Stimulated activated CD8-positive, alpha-beta memory T cell treated with anti-CD3 and anti-CD28 coated beads, Interleukin-2, amount 100 ng/mL, for 48 hours (primary cell): ENCODE results near the gene GRIN2C.
A peak's percentile ranks its signal among the peaks of the same experiment; 100 is the strongest.

ENCODE experiments used
- DNase-seq, 2 donors: peaks; one replicate each; pipeline ENCODE4 v3.0.0-alpha.2; 2020; ENCODE audit warnings: low read depth in 2 of 2

GRIN2C gene

DNA sequence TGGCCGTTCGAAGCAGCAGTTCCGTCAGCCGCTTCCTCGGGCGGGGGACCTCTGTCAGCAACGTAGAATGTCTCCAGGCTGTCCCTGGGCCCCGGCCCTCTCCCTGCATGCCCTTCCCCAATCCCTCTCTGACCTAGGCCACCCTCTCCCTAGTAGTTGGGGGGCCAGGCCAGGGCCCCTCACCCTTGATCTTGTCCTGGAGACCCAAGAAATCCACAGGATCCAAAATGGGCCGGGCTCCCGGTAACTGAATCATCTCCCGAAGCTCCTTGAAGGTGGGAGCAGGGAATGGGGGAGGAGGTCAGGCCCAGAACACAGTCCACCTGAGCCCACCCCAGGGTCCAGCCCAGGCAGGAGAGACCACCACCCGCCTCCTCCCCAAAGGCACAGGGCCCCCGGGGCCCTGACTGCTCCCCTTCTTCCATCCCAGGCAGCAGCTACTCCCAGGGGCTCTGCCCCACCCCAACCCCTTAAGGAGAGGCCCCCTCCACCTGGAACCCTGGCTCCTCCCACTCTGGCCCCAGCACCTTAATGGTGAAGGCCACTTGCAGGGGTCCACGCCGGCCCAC is 4.7 kb upstream of the GRIN2C start:
- no peak for DNase-seq

- no peak for DNase-seq
Observed at GRCh38 chr17:74863420-74864296, 4.0 kb upstream of the GRIN2C start.

DNA sequence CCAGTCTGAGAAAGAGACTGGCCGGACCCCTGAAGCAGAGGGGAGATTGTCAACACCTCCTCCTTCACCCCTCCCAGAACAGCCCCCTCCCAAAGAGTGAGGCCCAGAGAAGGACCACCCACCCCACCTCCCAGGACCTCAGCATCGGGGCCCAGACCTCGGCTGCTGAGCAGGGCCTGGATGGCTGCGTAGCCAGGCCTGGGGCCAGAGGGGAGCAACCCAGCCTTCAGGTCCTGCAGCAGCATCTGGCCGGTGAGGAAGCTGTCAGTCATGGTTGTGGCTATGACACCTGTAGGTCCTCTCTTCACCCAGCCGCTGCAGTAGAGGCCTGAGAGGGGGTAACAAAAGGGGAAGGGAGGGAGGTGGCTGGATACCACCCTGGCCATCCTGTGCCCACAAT is 3.2 kb upstream of the GRIN2C start:
- no peak for DNase-seq

DNA sequence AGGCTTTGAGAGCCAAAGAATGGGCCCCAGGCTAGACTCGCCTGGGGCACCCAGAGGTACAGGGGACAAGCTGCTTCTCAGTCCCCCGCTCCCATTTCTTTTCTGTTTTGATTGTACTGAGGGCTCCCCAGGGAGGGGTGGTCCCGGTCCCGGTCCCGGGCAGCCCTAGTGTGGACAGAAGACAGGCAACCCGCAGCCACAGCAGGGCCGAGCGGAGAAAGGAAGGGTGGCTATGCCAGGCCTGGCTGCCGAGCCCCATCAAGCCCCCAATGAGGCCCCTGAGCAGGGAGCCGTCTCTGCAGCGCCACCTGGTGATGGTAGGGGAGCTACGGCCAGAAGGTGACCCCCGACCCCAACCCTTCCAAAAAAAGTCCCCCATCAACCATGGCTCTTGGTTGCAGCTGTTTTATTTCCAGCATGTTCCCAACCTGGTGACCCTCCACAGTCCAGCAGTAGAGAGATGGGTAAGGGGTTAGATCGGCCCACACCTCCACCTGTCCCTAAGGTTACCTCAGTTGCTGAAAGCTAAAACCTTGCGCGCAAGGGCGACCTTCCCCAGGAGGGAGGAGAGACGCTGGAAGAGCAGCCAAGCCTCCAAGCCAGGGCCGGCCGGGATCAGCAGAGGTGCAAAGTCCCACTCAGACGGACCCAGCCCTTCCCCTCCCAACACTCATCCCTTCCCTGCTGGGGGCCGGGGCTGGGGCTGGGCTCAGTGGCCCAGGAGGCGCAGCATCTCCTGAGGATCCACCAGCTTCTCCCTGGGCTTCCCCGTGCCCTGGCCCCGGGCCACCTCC is 2.6 kb upstream of the GRIN2C start:
- peak; percentile 66 to 69 for DNase-seq

DNA sequence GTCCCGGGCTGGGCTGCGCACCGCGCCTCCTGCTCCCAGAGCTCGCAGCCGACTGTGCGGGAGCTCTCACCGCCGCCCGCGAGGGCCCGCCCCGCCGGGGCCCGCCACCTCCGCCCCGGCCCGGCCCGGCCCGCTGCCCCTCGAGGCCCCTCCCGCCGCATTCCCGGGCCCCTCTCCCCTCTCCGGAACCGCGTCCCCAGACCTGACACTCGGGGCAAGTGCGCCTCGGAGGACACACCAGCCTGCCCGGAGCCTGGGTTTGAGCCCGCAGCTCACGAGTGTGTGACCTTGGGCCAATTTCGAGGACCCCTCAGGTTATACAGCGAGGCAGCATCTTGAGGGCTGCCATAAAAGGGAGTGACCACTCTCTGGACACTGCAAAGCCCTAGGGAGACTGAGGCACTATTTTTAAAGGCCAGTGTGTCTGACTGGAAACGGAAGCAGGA is 2.0 kb upstream of the GRIN2C start:
- no peak for DNase-seq

- DNase-seq, result no peak
Observed at GRCh38 chr17:74860872-74861661, 1.4 kb upstream of the GRIN2C start.

- no peak for DNase-seq
Observed at GRCh38 chr17:74860229-74860871, 665 bp upstream of the GRIN2C start.

DNA sequence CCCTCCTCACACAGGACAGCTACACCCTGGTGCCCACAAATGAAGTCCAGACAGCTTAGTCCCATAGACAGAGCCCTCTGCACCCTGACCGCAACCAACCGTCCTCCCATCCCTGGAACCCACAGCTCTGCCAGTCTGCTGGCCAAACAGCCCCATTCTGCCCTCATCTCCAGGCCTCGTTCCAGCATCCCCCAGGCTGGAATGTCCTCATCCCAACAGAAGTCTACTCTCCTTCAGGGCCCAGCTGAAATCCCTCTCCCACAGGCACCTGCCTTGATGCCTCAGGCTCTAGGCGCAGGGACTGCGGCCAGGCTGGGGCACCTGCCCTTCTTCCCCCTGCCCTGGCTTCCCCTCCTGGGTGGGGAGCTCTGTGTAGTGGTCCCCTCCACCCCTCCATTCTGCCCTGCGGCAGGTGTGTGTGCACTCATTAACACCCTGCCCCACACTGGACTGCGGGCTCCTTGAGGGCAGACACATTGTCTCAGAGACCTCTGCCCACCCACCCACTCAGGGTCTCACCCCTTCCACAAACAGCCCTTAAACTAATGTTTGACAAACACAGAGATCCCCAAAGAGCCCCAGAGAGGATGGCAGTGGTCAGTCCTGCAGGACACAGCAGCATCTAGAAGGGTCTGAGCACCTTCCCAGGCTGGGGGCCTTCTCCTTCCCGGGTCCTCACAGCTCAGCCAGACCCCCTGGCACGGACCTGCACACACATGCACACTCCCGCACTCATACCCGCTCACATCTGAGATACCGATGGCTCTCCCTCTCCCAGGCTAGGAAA is 820 bp downstream of the GRIN2C start:
- no peak for DNase-seq

DNA sequence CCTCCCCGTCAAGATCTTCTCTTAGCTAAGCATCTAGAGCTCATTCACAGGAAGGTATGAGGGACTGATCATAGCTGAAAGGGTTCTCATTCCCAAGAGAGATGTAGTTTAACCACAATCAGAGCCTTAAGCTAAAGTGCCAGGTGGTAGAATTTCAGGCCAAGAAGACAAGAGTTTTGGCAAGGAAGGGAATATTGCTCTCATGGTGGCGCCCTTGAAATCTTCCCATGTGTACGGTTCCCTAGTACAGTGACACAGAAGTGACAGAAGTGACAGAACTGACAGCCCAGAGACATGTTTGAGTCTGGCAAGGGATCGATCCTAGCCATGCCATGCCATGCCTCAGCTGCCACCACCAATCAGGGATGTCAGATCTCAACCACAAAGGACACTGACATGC is 2.5 kb downstream of the GRIN2C start:
- no peak for DNase-seq

DNA sequence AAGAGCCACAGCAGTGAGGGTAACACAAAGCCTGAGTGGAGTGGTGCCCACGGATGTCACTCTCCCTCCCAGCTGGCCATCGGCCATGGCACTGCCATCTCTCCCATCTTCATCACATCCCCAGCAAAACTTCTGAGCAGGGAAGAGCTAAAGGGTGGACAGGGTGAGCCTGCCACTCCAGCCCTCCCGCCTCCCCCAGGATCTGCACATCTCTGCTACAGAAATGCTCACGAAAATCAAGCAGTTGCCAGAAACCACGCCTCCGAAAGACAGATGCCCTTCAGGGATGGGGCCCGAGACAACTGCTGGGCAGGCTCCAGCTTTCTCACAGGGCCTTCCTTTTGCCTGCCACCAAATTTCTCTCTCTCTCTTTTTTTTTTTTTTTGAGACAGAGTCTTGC is 3.6 kb downstream of the GRIN2C start:
- DNase-seq, result no peak

DNA sequence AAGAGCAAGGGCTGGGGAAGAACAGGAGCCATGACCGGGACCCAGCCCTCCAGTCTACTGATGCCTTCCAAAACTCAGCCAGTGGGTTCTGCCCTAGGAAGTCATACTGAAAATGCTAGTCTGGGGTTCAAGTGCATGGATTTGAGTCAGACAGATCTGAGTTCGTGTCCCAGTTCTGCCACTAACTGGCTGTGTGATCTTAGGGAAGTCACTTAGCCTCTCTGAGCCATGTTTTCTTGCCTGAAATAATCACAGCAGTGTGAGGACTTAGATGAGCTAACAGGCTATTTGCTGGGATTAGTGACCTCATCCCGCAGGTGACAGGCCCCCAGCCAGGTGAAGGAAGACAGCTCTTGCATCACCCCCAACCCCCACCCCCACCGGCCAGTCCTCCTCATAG is 4.4 kb downstream of the GRIN2C start:
- no peak for DNase-seq

DNA sequence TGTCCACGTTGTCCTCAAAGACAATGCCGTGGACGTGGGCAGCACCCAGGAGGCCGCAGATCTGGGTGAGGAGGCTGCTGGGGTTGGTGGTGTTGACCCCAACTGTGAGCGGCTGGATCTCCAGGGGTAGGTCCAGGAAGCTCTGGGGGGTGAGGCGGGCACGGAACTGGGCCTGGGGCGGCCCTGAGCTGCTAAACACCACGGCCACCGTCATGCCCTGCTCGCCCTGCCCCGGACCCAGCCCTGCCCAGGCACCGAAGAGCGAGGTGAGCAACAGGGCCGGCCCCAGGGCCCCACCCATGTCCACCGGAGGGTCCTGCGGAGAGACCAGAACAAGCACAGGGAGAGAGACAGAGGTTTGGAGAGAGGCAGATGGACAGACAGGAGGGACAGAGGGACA is 4.9 kb downstream of the GRIN2C start:
- DNase-seq, result no peak

- no peak for DNase-seq
Observed at GRCh38 chr17:74853669-74854068, 6.0 kb downstream of the GRIN2C start.

DNA sequence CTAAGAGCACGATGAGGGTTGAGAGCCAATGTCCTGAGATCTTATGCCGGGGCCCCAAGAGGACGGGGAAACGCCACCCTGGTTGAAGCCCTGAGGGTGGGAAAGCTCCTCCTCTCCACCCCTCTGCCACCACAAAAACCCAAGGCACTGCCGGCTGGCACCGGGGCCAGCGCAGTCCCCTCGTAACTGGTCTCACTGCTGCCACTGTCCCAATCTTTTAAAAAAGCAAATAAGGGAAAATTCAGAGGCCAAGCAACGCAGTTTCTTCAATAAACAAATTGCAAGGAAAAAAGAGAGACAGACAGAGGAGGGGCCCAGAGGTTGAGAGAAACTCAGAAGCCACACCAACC is 6.7 kb downstream of the GRIN2C start:
- DNase-seq, result no peak

GRCh38 chr17:74852237-74853047 is 7.2 kb downstream of the GRIN2C start:
- peak in 1 of 2 donors; percentile 38 for DNase-seq

DNA sequence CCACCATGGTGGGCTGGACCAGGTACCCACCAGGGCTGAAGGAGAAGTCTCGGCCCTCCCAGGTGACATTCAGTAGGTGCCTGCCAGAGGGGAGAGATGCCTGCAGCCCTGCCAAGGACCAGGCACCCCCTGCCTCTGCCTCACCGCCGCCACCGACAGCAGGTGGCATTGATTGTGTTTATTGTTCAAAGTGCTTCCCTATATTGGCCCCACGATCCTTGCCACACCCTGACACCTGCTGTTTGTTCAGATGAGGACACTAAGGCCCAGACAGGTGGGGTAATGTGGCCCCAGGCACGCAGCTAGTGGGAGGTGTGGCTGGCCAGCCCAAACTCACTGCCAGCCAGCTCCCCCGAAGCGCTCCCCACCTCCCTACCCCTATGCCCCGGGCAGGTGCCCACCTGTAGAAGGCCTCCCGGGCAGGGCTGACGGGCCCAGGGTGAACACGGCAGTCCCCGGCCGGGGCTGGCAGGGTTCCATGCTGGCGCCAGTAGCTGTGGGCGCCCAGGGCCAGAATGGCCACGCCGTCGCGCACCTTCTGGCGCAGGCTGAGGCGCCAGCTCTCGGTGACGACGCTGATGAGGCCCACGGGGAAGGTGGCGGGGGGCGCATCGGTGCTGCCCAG is 8.0 kb downstream of the GRIN2C start:
- no peak for DNase-seq

- DNase-seq, result no peak
Observed at GRCh38 chr17:74850914-74851313, 8.8 kb downstream of the GRIN2C start.

GRCh38 chr17:74850310-74850709 is 9.4 kb downstream of the GRIN2C start:
- DNase-seq, result no peak
